ENCODE measurements around the gene ANTXRL. TPM values are rescaled to one million over a fixed set of nuclear protein-coding genes. Genes with fewer than 3 reads are reported as not detected.

Gene ANTXRL
- total and polyA plus RNA-seq, 2 of the 8 experiments (the other 6 are each of a cell fraction or from before 2014, with no cell fraction given): not detected

- no peak for TF ChIP-seq TEAD4 (IDR thresholded peaks at IDR 0.05; ENCODE audit: low read depth, low read length)
Observed at GRCh38 chr10:46239247-46239646, 47.5 kb upstream of the ANTXRL start (continued).

All from H1 (cell line).